ENCODE measurements around the gene MTOR.

- no peak for TF ChIP-seq CTCF (IDR thresholded peaks at IDR 0.05)
- TF ChIP-seq EZH2 (IDR thresholded peaks at IDR 0.05; ENCODE audit: borderline replicate concordance, insufficient read depth, low read depth, low read length, poor library complexity, severe bottlenecking) = no peak
These were observed 50.3 kb downstream of the MTOR start for GRCh38 chr1:11211925-11212587.
